Ureter (tissue), 1 donor: ENCODE measurements around the gene ADGRF3. TPM values are rescaled to one million over a fixed set of nuclear protein-coding genes. Genes with fewer than 3 reads are reported as not detected.
"Not testable (repeated sequence)": the region's sequence is repeated elsewhere in the genome, so short reads cannot be mapped to it uniquely, and the experiment has no call there.

ENCODE experiments used
- DNase-seq: peaks from one replicate; pipeline ENCODE4 v3.0.0-alpha.2; 2020; ENCODE audit warnings: low spot score
- total RNA-seq: library from RNA; stranded (reverse); gene quantifications from one replicate; pipeline ENCODE4 v1.2.4, GENCODE V29; 2023
- donor health status: DM: yes; HTN: yes; CAD: no.

ADGRF3 gene
- total RNA-seq, 1 donor from 2014 or later, result 0.89 TPM

DNA sequence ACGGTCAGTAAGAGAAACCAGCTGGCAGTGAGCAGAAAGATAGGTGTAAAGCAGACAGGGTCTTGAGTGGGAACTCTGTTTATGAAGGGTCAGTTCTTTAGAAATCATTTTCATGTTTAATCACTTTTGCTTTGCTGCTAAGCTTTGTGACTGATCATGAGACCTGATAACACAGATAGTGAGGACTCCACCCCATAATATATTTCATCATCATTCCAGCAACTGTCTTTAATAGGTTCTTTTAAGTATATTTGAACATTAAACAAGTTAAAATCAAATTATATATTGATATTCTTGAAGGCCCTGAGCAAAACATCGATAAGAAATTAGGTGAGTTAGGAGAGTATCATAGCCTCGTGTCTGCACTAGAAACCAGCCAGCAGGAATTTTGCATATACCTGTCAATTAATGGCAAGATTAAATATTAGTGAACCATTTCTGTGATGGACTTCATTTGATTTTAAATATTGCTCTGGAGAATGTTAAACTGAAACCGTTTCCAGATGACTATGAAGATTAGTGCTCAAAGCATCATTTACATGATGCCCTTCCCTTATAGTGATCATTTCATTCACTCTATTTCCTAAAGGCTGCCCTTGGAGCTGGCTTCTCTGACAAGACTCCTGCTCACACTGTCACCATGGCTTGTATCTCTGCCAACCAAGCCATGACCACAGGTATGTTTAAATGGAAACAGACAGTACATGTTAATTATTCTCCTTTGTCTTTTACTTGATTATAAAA lies 69.9 kb downstream of the ADGRF3 start:
- DNase-seq, result no peak

DNA sequence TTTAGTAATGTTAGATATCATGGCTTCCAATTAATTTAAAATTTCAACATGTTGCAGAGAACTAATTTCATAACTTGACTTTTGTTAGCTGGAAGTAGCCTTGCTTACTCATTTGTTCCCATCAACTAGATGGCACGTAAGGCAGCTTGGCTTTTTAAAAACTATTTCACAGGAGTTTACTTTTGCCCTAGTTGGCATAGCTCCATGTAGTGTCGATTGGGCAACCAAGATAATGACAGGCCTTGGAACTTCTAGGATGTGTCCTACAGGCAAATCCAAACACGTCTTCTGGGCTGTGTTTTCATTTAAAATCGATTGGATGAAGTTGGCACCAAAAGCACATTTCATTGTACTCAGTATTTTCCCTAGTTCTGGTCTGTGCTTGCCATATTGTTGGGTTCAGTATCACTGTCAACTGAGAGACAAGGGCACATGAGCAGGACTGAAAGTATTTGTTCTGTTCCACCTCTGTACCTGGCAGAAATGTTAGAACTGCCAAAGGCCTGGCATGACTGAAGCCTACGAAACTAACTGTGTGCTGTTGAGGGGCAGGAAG lies 72.5 kb downstream of the ADGRF3 start:
- peak; percentile 82 for DNase-seq

DNA sequence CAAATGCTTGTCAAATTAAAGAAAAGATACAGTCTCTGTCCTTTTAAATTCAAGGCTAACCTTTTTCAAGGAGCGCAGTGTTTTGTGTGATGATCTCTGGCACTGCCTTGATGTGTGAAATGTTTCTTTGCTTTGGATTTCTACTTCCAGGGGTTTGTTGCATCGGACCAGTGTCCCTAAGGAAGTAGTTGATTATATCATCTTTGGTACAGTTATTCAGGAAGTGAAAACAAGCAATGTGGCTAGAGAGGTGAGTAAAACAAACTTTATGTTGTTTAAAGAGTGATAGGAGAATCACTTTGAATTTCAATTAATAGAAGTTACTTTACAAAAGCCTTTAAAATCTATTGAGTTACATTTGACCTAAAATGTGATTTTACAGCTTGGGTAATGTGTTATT lies 73.1 kb downstream of the ADGRF3 start:
- DNase-seq, result no peak

DNA sequence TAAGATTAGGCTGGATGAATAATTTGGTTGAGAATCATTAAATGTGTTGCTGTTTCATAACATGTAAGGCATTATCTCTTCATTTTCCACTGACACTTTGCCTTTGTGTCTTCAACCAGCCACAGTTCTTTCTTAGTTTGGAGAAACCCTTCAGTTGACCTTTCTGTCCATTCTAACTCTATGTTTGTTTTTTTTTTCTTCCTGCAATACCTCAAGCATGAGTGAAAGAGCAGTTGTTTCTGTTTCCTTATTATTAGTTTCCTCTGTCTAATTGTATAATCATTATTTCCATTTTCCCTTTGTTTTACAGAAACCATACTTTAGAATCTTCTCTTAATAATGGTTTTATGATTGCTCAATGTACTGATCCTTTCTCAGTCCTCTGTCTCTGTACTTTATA lies 76.2 kb downstream of the ADGRF3 start:
- no peak for DNase-seq

DNA sequence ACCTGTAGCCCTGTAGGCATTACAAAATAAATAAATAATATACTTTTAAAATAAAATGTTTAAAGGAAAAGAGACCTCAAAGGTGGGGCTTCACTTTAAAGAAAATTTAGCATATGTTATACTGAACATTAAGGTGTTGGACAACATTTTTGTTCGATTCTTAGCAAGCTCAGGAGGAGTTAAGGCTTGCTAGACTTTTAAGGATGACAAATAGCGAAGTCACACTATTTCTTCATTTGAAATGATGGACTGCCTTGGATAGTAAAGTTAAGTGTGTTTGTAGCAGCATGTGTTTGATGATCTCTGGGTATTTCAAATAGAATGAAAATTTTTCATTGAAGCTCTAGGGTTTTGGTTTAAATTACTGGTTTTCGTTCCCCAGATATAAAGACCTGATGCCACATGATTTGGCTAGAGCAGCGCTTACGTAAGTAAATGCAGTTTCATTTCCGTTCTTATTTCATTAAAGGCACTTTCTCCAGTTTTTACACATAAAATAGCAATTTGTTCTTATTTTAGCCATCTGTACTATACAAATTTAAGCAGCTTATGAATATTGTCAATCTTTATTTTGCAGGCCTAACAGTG lies 76.9 kb downstream of the ADGRF3 start:
- no peak for DNase-seq

DNA sequence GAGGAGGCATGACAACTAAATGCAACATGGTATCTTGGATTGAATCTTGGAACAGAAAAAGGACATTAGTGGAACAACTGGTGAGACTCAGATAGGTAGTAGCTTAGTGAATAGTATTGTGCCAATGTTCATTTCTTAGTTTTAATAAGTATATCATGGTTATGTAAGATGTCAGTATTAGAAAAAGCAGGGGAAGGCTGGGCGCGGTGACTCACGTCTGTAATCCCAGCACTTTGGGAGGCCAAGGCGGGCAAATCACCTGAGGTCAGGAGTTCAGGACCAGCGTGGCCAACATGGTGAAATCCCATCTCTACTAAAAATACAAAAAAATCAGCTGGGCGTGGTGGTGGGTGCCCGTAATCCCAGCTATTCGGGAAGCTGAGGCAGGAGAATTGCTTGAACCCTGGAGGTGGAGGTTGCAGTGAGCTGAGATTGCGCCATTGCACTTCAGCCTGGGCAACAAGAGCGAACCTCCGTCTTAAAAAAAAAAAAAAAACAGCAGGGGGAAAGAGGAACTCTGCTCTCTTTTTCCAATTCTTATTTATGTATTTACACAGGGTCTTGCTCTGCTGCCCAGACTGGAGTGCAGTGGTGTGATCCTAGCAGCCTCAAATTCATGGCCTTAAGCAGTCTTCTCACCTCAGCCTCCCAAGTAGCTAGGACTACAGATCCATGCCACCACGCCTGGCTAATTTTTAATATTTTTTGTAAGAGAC lies 77.8 kb downstream of the ADGRF3 start:
- DNase-seq, result not testable (repeated sequence)

DNA sequence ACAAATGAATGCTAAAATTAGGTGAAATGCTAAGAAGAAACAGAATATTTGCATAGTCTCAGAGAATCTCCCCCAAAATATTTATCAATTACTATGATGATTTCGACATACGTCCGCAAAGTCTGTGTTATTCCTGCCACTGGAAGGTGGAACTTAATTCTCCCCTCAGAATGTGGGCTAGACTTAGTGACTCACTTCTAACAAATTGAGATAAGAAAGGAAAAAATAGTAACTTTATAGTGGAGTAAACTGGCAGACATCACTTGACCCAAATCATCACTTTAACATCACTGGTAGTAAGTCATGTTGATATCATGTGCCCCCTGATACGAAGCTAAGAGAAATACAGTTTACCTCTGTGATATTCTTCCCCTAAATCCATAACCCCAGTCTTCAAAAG lies 78.4 kb downstream of the ADGRF3 start:
- DNase-seq, result no peak

DNA sequence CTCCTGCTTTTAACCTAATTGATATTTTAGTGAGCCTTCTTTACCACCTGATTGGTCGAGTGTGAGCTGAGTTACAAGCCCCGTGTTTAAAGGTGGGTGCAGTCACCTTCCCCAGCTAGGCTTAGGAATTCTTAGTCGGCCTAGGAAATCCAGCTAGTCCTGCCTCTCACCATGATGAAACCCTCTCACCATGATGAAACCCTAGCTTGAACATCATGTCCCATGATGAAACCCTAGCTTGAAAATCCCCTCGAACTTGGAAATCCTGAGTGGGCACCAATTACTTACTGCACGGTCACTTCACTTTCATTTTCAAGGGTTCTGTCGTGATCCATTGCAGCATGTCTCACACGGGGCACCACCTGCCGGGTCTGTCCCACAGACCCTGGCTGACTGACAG lies 87.8 kb downstream of the ADGRF3 start:
- not testable (repeated sequence) for DNase-seq

Other genes with a start within 250 kb of the ADGRF3 start
- gene GAREM2, start 173.7 kb downstream of the ADGRF3 start, total RNA-seq, result 4.3 TPM
- 154 TPM for gene HADHA, start 102.2 kb downstream of the ADGRF3 start, total RNA-seq
- gene HADHB, start 101.8 kb downstream of the ADGRF3 start, total RNA-seq, result 151 TPM
- 35.7 TPM for gene SELENOI, start 646 bp downstream of the ADGRF3 start, total RNA-seq
- gene DRC1, start 55.1 kb upstream of the ADGRF3 start, total RNA-seq, result not detected
- gene OTOF, start 131.3 kb upstream of the ADGRF3 start, total RNA-seq, result 0.29 TPM